Left lung (tissue), 10 donors: ENCODE results near the gene PIAS1. TPM values are rescaled to one million over a fixed set of nuclear protein-coding genes. Genes with fewer than 3 reads are reported as not detected.
A peak's percentile ranks its signal among the peaks of the same experiment; 100 is the strongest.

Source experiments
- ATAC-seq: fragments of 200-7000 bp; cut with Tn5 transposase; one replicate; pipeline ENCODE4 v1.9.1; 2020; ENCODE audit warnings: moderate library complexity
- DNase-seq, 4 donors: peaks; one replicate each; pipeline ENCODE4 v3.0.0-alpha.2; 2013 to 2020
- H3K27ac ChIP-seq, 2 donors: fragments of 200-600 bp; sonication (generic) in 1 of 2; one replicate each; pipeline versions ENCODE4 v1.5.0 to v1.8.0; 2020 to 2021
- H3K27me3 ChIP-seq, 2 donors: fragments of 200-600 bp; sonication (generic) in 1 of 2; one replicate each; pipeline versions ENCODE4 v1.5.0 to v1.8.0; 2020 to 2021
- H3K36me3 ChIP-seq, 2 donors: fragments of 200-600 bp; sonication (generic) in 1 of 2; one replicate each; pipeline versions ENCODE4 v1.5.0 to v1.8.0; 2020 to 2021
- H3K4me1 ChIP-seq, 2 donors: fragments of 200-600 bp; one replicate each; pipeline ENCODE4 v1.8.0; 2021
- H3K4me3 ChIP-seq, 2 donors: fragments of 200-600 bp; sonication (generic) in 1 of 2; one replicate each; pipeline versions ENCODE4 v1.5.0 to v1.8.0; 2020 to 2021; ENCODE audit warnings: mild to moderate bottlenecking in 1 of 2
- H3K9me3 ChIP-seq, 2 donors: fragments of 200-600 bp; sonication (generic) in 1 of 2; one replicate each; pipeline versions ENCODE4 v1.5.0 to v1.8.0; 2020 to 2021
- intact Hi-C, 2 donors: fragments of 100-400 bp; cut with DNase I; formaldehyde crosslinking; loops; one replicate each; pipeline versions ENCODE4 v1.11.2 to v1.14.2; 2022
- polyA plus RNA-seq, 6 donors: library from polyadenylated mRNA; unstranded; fragments of 120-200 nt; gene quantifications; one replicate each; pipeline ENCODE4 v1.2.1, GENCODE V29; 2013; ENCODE audit not compliant: insufficient read length in 6 of 6
- total RNA-seq, 2 donors: library from RNA; stranded (reverse); fragmentation: NEBNext Ultra II Directional; extraction: Animal tissue kit (Norgen Biotek cat#: 25700); gene quantifications; one replicate each; pipeline ENCODE4 v1.2.1, GENCODE V29; 2021
- TF ChIP-seq, protein P1 (sequence below), 2 donors: fragments of 200-600 bp; sonication (generic) in 1 of 2; IDR thresholded peaks; one replicate each; pipeline versions ENCODE4 v1.5.0 to v1.8.0; 2021; ENCODE audit warnings: antibody characterized with exemption in 2 of 2
- donor health status: DM: no; HTN: yes; CAD: no.
- donor health status: DM: no; HTN: no; CAD: no.

Gene PIAS1
- total and polyA plus RNA-seq, 8 donors = 44.9 to 71.4 (median 63.3) TPM

DNA sequence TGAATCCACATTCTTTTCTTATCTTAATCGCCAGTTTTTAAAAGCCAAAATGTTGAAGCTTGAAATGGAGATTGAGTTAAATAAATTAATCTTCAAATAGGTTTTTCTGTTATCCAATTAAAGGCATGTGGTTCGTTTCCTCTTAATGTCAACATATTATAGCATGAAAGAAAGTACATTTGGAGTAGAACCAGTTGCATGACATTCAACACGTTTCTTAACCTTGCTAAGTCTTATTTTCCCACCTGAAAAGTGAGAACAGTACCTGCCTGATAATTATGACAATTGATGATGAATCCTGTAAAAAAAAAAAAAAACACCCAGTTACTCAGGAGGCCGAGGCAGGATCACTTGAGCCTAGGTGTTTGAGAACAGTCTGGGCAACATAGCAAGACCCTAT is 29.3 kb downstream of the PIAS1 start:
- DNase-seq = no peak
- TF ChIP-seq, protein P1, sequence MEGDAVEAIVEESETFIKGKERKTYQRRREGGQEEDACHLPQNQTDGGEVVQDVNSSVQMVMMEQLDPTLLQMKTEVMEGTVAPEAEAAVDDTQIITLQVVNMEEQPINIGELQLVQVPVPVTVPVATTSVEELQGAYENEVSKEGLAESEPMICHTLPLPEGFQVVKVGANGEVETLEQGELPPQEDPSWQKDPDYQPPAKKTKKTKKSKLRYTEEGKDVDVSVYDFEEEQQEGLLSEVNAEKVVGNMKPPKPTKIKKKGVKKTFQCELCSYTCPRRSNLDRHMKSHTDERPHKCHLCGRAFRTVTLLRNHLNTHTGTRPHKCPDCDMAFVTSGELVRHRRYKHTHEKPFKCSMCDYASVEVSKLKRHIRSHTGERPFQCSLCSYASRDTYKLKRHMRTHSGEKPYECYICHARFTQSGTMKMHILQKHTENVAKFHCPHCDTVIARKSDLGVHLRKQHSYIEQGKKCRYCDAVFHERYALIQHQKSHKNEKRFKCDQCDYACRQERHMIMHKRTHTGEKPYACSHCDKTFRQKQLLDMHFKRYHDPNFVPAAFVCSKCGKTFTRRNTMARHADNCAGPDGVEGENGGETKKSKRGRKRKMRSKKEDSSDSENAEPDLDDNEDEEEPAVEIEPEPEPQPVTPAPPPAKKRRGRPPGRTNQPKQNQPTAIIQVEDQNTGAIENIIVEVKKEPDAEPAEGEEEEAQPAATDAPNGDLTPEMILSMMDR (IDR thresholded peaks at IDR 0.05) = no peak
- Histone ChIP-seq H3K36me3 (peaks cover 0 to 16% of the 10 kb centered on the region in 2 donors), H3K9me3 (no peaks in the 10 kb centered on the region), H3K4me1 (peaks cover 5 to 78% of the 10 kb centered on the region in 2 donors), H3K27me3 (no peaks in the 10 kb centered on the region), H3K4me3 (no peak overlapping the region), H3K27ac (no peak overlapping the region)
- no peak for ATAC-seq
- intact Hi-C loops = no loop called here

DNA sequence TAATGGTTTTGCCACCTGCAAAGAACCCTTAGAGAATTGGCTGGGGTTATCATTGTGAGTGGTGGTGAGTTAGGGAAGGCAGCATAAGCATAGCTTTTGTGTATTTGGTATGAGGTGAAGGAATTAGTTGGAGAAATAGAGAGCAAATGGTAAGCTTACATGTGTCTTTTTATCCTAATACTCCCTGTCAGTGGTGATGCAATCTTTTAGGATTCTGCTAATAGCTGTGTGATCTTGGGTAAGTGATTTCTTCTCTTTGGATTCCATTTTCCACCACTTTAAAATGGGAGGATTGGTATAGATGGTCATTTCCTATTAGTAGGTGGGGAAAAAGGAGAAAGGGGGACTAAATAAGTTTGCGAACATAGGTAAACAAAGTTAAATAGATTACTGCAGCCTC is 30.9 kb downstream of the PIAS1 start:
- no peak overlapping the region for H3K4me3 ChIP-seq
- peak overlapping the region in 1 of 2 donors; percentile 33 for H3K27ac ChIP-seq
- peaks cover 5 to 72% of the 10 kb centered on the region in 2 donors for H3K4me1 ChIP-seq
- H3K27me3 ChIP-seq = no peaks in the 10 kb centered on the region
- TF ChIP-seq, protein P1 (IDR thresholded peaks at IDR 0.05) = no peak
- intact Hi-C loops = no loop called here
- ATAC-seq (no peak), DNase-seq (no peak)
- no peaks in the 10 kb centered on the region for H3K9me3 ChIP-seq
- H3K36me3 ChIP-seq = peaks cover 0 to 24% of the 10 kb centered on the region in 2 donors

DNA sequence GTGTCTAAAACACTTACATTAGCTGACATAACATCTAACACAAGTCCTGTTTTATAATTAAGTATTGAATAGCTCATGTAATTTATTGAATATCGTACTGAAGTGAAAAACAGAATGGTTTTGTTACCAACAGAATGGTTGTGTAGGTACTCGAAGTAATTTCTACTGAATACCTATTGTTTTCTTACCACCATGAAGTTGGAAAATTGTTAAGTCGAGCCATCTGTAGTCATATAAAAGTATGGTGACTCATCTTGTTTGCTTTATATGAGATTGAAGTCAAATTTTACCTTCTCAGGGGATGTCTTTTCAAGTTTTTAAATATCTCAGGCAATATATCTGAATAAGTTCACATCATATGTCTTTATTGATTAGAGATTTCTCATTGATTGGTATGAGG is 37.6 kb downstream of the PIAS1 start:
- Histone ChIP-seq H3K36me3 (peaks cover 0 to 31% of the 10 kb centered on the region in 2 donors), H3K4me1 (peaks cover 0 to 19% of the 10 kb centered on the region in 2 donors), H3K27me3 (no peaks in the 10 kb centered on the region), H3K9me3 (peaks cover 0 to 9% of the 10 kb centered on the region in 2 donors), H3K27ac (no peak overlapping the region), H3K4me3 (no peak overlapping the region)
- intact Hi-C loops = no loop called here
- TF ChIP-seq, protein P1 (IDR thresholded peaks at IDR 0.05) = no peak
- no peak for ATAC-seq
- DNase-seq = no peak

DNA sequence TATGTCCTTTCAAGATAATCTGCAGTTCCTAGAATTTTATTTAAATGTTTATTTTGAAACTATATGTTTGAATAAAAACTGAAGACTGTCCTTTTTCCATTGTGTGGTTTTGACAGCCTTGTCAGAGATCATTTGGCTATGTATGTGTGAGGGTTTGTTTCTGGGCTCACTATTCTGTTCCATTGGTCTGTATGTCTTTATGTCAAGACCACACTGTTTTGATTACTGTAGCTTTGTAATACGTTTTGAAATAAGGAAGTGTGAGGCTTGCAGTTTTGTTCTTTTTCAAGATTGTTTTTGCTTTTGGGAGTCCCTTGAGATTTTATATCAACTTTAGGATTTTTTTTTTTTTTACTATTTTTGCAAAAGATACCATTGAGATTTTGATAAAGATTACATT is 42.0 kb downstream of the PIAS1 start:
- Histone ChIP-seq H3K9me3 (peaks cover 0 to 20% of the 10 kb centered on the region in 2 donors), H3K36me3 (peaks cover 0 to 22% of the 10 kb centered on the region in 2 donors), H3K4me1 (peaks cover 0 to 17% of the 10 kb centered on the region in 2 donors), H3K27me3 (no peaks in the 10 kb centered on the region), H3K4me3 (no peak overlapping the region), H3K27ac (no peak overlapping the region)
- TF ChIP-seq, protein P1 (IDR thresholded peaks at IDR 0.05) = no peak
- DNase-seq = no peak
- intact Hi-C loops = no loop called here
- ATAC-seq = no peak

DNA sequence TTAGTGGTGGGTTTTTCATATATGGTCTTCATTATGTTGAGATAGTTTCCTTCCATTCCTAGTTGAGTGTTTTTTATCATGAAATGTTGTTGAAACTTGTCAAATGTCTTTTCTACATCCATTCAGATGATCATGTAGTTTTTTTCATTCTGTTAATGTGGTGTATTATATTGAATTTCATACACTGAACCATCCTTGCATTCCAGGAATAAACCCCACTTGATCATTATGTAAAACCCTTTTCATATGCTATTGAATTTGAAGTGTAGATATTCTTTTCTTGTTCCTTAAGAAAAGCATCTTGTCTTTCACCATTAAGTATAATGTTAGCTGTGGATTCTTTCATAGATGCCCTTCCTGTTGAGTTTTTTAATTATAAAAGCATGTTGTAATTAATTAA is 42.9 kb downstream of the PIAS1 start:
- ATAC-seq (no peak), DNase-seq (no peak)
- H3K9me3 ChIP-seq = peaks cover 0 to 20% of the 10 kb centered on the region in 2 donors
- intact Hi-C loops = no loop called here
- H3K27ac ChIP-seq = no peak overlapping the region
- H3K4me1 ChIP-seq = peaks cover 0 to 23% of the 10 kb centered on the region in 2 donors
- peaks cover 0 to 22% of the 10 kb centered on the region in 2 donors for H3K36me3 ChIP-seq
- TF ChIP-seq, protein P1 (IDR thresholded peaks at IDR 0.05) = no peak
- H3K4me3 ChIP-seq = no peak overlapping the region
- no peaks in the 10 kb centered on the region for H3K27me3 ChIP-seq
